SK-N-SH (cell line): Measurements from ENCODE around the gene ARHGEF4. TPM values are rescaled to one million over a fixed set of nuclear protein-coding genes. Genes with fewer than 3 reads are reported as not detected.

ENCODE experiments used
- CTCF ChIA-PET: fragments of 300-600, 350-600 bp; formaldehyde crosslinking; extraction: SDS; loops from one replicate; lab custom pipeline; 2021; lab: Yijun Ruan, JAX
- POLR2A ChIA-PET: fragments of 350-600 bp; sonication (Branson Sonifier 250); formaldehyde crosslinking; extraction: SDS; loops from one replicate; lab custom pipeline; 2020; ENCODE audit warnings: antibody characterized with exemption, inconsistent platforms; lab: Yijun Ruan, JAX
- DNase-seq: peaks from one replicate; pipeline ENCODE4 v3.0.0; 2012
- H2AFZ ChIP-seq: fragments of 200-600 bp; sonication (generic); 2 replicates; pipeline ENCODE4 v1.8.1; 2016; ENCODE audit warnings: antibody characterized with exemption, mild to moderate bottlenecking, low read depth
- H3F3A ChIP-seq: fragments of 200-600 bp; sonication (generic); replicated peaks from 2 replicates; pipeline ENCODE3; 2016; ENCODE audit warnings: antibody characterized with exemption, mild to moderate bottlenecking; ENCODE audit not compliant: insufficient read depth
- H3K27ac ChIP-seq, 2 experiments: fragments of 200-500 bp in 1 of 2; fragments of 200-600 bp in 1 of 2; sonication (Bioruptor generic) in 1 of 2; sonication (generic), shearing (Covaris generic) in 1 of 2; 2 replicates each; pipeline versions ENCODE4 v1.5.1 to v1.6.1; 2014 to 2016; ENCODE audit warnings: low read depth in 2 of 2, inconsistent platforms in 1 of 2, low read length in 1 of 2, mild to moderate bottlenecking in 1 of 2, mixed read lengths in 1 of 2
- H3K27me3 ChIP-seq: fragments of 200-600 bp; sonication (generic), shearing (Covaris generic); 2 replicates; pipeline ENCODE4 v1.6.1; 2016; ENCODE audit warnings: mixed run types; ENCODE audit not compliant: insufficient read depth
- H3K36me3 ChIP-seq, 2 experiments: fragments of 200-500 bp in 1 of 2; fragments of 200-600 bp in 1 of 2; sonication (Bioruptor generic) in 1 of 2; sonication (generic) in 1 of 2; replicated peaks in 1 of 2; 2 replicates each; pipeline versions ENCODE3 to v1.5.1; 2014 to 2016; ENCODE audit warnings: low read length in 1 of 2, mild to moderate bottlenecking in 1 of 2; ENCODE audit not compliant: insufficient read depth in 2 of 2, control insufficient read depth in 1 of 2
- H3K4me1 ChIP-seq, 2 experiments: fragments of 200-500 bp in 1 of 2; fragments of 200-600 bp in 1 of 2; sonication (Bioruptor generic) in 1 of 2; sonication (generic), shearing (Covaris generic) in 1 of 2; 2 replicates each; pipeline versions ENCODE4 v1.5.1 to v1.6.1; 2014 to 2016; ENCODE audit warnings: low read depth in 1 of 2, low read length in 1 of 2, mixed run types in 1 of 2; ENCODE audit not compliant: insufficient read depth in 2 of 2, control insufficient read depth in 1 of 2
- H3K4me2 ChIP-seq: fragments of 200-600 bp; sonication (generic), shearing (Covaris generic); 2 replicates; pipeline ENCODE4 v1.6.1; 2017; ENCODE audit warnings: mixed run types
- H3K4me3 ChIP-seq, 2 experiments: fragments of 200-500 bp in 1 of 2; fragments of 200-600 bp in 1 of 2; sonication (Bioruptor generic) in 1 of 2; sonication (generic), shearing (Covaris generic) in 1 of 2; 2 replicates each; pipeline versions ENCODE4 v1.5.1 to v1.8.1; 2014 to 2016; ENCODE audit warnings: low read depth in 2 of 2, inconsistent platforms in 1 of 2, low read length in 1 of 2, mild to moderate bottlenecking in 1 of 2, mixed read lengths in 1 of 2, moderate library complexity in 1 of 2
- H3K79me2 ChIP-seq: fragments of 200-600 bp; sonication (generic); 2 replicates; pipeline ENCODE4 v1.8.1; 2017; ENCODE audit warnings: mild to moderate bottlenecking; ENCODE audit not compliant: insufficient read depth
- H3K9ac ChIP-seq: fragments of 200-600 bp; sonication (generic); 2 replicates; pipeline ENCODE4 v1.6.1; 2017; ENCODE audit warnings: mixed run types
- H3K9me2 ChIP-seq: fragments of 200-600 bp; sonication (generic); 2 replicates; pipeline ENCODE4 v1.6.1; 2017; ENCODE audit warnings: mixed run types
- H3K9me3 ChIP-seq: fragments of 200-600 bp; sonication (generic); 2 replicates; pipeline ENCODE4 v1.6.1; 2017; ENCODE audit warnings: mixed run types, mild to moderate bottlenecking, moderate library complexity
- H4K20me1 ChIP-seq: fragments of 200-600 bp; sonication (generic); 2 replicates; pipeline ENCODE4 v1.6.1; 2017; ENCODE audit warnings: mild to moderate bottlenecking, mixed run types; ENCODE audit not compliant: insufficient read depth
- EP300 ChIP-seq, 2 experiments: IDR thresholded peaks; 2 replicates each; pipeline versions ENCODE4 v1.4.0 to v1.6.1; 2012; ENCODE audit warnings: borderline replicate concordance in 1 of 2, low read depth in 1 of 2, low read length in 1 of 2
- EZH2phosphoT487 ChIP-seq: fragments of 200-600 bp; sonication (generic); IDR thresholded peaks from 2 replicates; pipeline ENCODE4 v1.6.1; 2017; ENCODE audit warnings: low read depth, mixed run types, mild to moderate bottlenecking, antibody characterized with exemption, moderate library complexity, borderline replicate concordance
- FOSL2 ChIP-seq: IDR thresholded peaks from 2 replicates; pipeline ENCODE4 v1.4.0; 2012; ENCODE audit warnings: low read depth, mild to moderate bottlenecking, moderate library complexity, borderline replicate concordance
- FOXM1 ChIP-seq: IDR thresholded peaks from 2 replicates; pipeline ENCODE4 v1.4.0; 2012; ENCODE audit warnings: low read depth, mild to moderate bottlenecking
- GABPA ChIP-seq: IDR thresholded peaks from 2 replicates; pipeline ENCODE4 v1.4.0; 2012; ENCODE audit warnings: low read depth, mild to moderate bottlenecking
- JUND ChIP-seq: IDR thresholded peaks from 2 replicates; pipeline ENCODE4 v1.4.0; 2012
- MAX ChIP-seq: IDR thresholded peaks from 2 replicates; pipeline ENCODE4 v1.4.0; 2012; ENCODE audit warnings: low read depth
- MXI1 ChIP-seq: IDR thresholded peaks from 2 replicates; pipeline ENCODE4 v1.6.1; 2012; ENCODE audit warnings: mild to moderate bottlenecking, low read depth, low read length, improper control_type of control experiment
- NRF1 ChIP-seq: IDR thresholded peaks from 2 replicates; pipeline ENCODE4 v1.6.1; 2012; ENCODE audit warnings: low read depth, mild to moderate bottlenecking, low read length
- RCOR1 ChIP-seq: fragments of 150-350 bp; IDR thresholded peaks from 2 replicates; pipeline ENCODE4 v1.6.1; 2017; ENCODE audit warnings: antibody characterized with exemption, low read length
- RFX5 ChIP-seq: IDR thresholded peaks from 2 replicates; pipeline ENCODE4 v1.6.1; 2012; ENCODE audit warnings: mild to moderate bottlenecking, improper control_type of control experiment, low read length
- RXRA ChIP-seq: IDR thresholded peaks from 2 replicates; pipeline ENCODE4 v1.4.0; 2012; ENCODE audit warnings: low read depth, mild to moderate bottlenecking, borderline replicate concordance
- SIN3A ChIP-seq: IDR thresholded peaks from 2 replicates; pipeline ENCODE4 v1.6.1; 2012; ENCODE audit warnings: low read depth, mild to moderate bottlenecking, low read length, moderate library complexity, borderline replicate concordance
- SMC3 ChIP-seq: IDR thresholded peaks from 2 replicates; pipeline ENCODE4 v1.6.1; 2012; ENCODE audit warnings: low read depth, low read length, improper control_type of control experiment
- YY1 ChIP-seq: IDR thresholded peaks from 2 replicates; pipeline ENCODE4 v1.4.0; 2012; ENCODE audit warnings: low read depth, mild to moderate bottlenecking
- polyA plus RNA-seq, 3 experiments: library from polyadenylated mRNA; depleted of rRNA; stranded (reverse); fragments of >200 nt; gene quantifications; 2 replicates each; pipeline ENCODE4 v1.2.3, GENCODE V29; 2012
- TF ChIP-seq, protein P1 (sequence below): IDR thresholded peaks from 2 replicates; pipeline ENCODE4 v1.4.0; 2012; ENCODE audit warnings: low read depth, borderline replicate concordance
- TF ChIP-seq, protein P2 (sequence below): fragments of 200-600 bp; sonication (generic); IDR thresholded peaks from 2 replicates; pipeline ENCODE4 v1.6.1; 2017; ENCODE audit warnings: antibody characterized with exemption, mild to moderate bottlenecking, moderate library complexity

The ARHGEF4 gene
- polyA plus RNA-seq, 1 of the 3 experiments (the other 2 are of a cell fraction), result 2.3 TPM

DNA sequence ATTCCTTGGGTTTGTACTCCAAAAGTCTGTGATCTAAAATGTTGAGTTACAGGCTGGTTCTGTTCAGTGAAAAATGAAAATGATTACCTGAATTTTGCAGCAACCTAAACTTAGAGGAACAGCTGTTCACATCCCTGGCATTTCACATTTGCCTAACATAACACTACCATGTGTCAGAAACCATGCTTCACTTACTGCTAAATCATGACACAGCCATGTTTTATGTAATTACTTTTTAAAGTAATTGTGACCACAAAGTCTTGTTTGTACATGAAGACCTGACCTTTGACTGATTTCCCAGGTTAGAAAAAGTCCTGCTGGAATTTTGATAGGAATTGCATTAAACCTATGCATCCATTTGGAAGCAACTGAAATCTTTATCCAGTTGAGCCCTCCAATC is 177.4 kb downstream of the ARHGEF4 start:
- no peak overlapping the region for H3K9ac ChIP-seq
- H3K27me3 ChIP-seq, result no peaks in the 10 kb centered on the region; the same call in 1 of the 2 replicates
- H3K79me2 ChIP-seq, result no peaks in the 10 kb centered on the region
- no peak overlapping the region for H3K27ac ChIP-seq
- TF ChIP-seq, protein P1, sequence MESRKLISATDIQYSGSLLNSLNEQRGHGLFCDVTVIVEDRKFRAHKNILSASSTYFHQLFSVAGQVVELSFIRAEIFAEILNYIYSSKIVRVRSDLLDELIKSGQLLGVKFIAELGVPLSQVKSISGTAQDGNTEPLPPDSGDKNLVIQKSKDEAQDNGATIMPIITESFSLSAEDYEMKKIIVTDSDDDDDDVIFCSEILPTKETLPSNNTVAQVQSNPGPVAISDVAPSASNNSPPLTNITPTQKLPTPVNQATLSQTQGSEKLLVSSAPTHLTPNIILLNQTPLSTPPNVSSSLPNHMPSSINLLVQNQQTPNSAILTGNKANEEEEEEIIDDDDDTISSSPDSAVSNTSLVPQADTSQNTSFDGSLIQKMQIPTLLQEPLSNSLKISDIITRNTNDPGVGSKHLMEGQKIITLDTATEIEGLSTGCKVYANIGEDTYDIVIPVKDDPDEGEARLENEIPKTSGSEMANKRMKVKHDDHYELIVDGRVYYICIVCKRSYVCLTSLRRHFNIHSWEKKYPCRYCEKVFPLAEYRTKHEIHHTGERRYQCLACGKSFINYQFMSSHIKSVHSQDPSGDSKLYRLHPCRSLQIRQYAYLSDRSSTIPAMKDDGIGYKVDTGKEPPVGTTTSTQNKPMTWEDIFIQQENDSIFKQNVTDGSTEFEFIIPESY, result no peak
- TF ChIP-seq FOXM1 (no peak), YY1 (no peak), RFX5 (no peak), MXI1 (no peak), GABPA (no peak), MAX (no peak), NRF1 (no peak), EZH2phosphoT487 (no peak), RXRA (no peak), FOSL2 (no peak), SMC3 (no peak), RCOR1 (no peak), JUND (no peak), SIN3A (no peak), EP300 (IDR thresholded peaks at IDR 0.05; ENCODE audit: borderline replicate concordance in 1 of 2, low read depth in 1 of 2, low read length in 1 of 2) (no peak)
- TF ChIP-seq, protein P2, sequence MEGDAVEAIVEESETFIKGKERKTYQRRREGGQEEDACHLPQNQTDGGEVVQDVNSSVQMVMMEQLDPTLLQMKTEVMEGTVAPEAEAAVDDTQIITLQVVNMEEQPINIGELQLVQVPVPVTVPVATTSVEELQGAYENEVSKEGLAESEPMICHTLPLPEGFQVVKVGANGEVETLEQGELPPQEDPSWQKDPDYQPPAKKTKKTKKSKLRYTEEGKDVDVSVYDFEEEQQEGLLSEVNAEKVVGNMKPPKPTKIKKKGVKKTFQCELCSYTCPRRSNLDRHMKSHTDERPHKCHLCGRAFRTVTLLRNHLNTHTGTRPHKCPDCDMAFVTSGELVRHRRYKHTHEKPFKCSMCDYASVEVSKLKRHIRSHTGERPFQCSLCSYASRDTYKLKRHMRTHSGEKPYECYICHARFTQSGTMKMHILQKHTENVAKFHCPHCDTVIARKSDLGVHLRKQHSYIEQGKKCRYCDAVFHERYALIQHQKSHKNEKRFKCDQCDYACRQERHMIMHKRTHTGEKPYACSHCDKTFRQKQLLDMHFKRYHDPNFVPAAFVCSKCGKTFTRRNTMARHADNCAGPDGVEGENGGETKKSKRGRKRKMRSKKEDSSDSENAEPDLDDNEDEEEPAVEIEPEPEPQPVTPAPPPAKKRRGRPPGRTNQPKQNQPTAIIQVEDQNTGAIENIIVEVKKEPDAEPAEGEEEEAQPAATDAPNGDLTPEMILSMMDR, result no peak
- TF ChIP-seq, all 33 proteins: peak for 0
- Histone ChIP-seq H2AFZ (no peak overlapping the region), H3K36me3 (no peaks in the 10 kb centered on the region), H3K9me2 (no peaks in the 10 kb centered on the region), H3K4me2 (no peak overlapping the region), H4K20me1 (no peaks in the 10 kb centered on the region), H3F3A (peaks cover 5% of the 10 kb centered on the region), H3K9me3 (no peaks in the 10 kb centered on the region), H3K4me3 (no peak overlapping the region), H3K4me1 (no peaks in the 10 kb centered on the region; a peak in 1 of 4 replicates)
- CTCF ChIA-PET, result no interaction called here
- no peak for DNase-seq
- POLR2A ChIA-PET, result no interaction called here
